Measurements from ENCODE around the gene SULT2B1. TPM values are rescaled to one million over a fixed set of nuclear protein-coding genes. Genes with fewer than 3 reads are reported as not detected.
"Not testable (repeated sequence)": the region's sequence is repeated elsewhere in the genome, so short reads cannot be mapped to it uniquely, and the experiment has no call there.

The SULT2B1 gene
- total RNA-seq, 1 donor from 2014 or later, result 0.35 TPM

DNA sequence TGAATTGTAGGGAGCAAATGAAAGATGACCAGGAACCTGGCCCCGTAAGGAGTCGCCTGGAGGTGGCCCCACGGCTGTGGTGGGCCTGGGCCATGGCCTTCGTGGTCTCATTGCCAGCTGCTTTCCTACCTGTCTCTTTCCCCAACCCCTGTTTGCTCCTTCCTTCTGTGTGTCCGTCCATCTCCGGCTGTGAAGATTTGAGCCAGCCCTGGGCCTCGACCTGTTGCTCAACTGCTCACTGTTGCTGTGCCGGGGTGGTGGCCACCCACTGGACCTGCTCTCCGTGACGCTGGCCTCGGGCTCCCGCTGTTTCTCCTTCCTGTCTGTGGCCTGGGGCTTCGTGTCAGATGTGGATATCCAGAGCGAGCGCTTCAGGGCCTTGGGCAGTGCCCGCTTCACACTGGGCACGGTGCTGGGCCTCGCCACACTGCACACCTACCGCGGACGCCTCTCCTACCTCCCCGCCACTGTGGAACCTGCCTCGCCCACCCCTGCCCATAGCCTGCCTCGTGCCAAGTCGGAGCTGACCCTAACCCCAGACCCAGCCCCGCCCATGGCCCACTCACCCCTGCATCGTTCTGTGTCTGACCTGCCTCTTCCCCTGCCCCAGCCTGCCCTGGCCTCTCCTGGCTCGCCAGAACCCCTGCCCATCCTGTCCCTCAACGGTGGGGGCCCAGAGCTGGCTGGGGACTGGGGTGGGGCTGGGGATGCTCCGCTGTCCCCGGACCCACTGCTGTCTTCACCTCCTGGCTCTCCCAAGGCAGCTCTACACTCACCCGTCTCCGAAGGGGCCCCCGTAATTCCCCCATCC lies 76.7 kb downstream of the SULT2B1 start:
- intact Hi-C loops (cut with micrococcal nuclease), result no loop called here
- no peak for DNase-seq
- no peak for ATAC-seq

DNA sequence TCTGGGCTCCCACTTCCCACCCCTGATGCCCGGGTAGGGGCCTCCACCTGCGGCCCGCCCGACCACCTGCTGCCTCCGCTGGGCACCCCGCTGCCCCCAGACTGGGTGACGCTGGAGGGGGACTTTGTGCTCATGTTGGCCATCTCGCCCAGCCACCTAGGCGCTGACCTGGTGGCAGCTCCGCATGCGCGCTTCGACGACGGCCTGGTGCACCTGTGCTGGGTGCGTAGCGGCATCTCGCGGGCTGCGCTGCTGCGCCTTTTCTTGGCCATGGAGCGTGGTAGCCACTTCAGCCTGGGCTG lies 77.3 kb downstream of the SULT2B1 start:
- intact Hi-C loops (cut with micrococcal nuclease), result no loop called here
- DNase-seq (no peak), ATAC-seq (no peak)

DNA sequence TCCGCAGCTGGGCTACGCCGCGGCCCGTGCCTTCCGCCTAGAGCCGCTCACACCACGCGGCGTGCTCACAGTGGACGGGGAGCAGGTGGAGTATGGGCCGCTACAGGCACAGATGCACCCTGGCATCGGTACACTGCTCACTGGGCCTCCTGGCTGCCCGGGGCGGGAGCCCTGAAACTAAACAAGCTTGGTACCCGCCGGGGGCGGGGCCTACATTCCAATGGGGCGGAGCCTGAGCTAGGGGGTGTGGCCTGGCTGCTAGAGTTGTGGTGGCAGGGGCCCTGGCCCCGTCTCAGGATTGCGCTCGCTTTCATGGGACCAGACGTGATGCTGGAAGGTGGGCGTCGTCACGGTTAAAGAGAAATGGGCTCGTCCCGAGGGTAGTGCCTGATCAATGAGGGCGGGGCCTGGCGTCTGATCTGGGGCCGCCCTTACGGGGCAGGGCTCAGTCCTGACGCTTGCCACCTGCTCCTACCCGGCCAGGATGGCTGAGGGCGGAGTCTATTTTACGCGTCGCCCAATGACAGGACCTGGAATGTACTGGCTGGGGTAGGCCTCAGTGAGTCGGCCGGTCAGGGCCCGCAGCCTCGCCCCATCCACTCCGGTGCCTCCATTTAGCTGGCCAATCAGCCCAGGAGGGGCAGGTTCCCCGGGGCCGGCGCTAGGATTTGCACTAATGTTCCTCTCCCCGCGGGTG lies 77.8 kb downstream of the SULT2B1 start:
- DNase-seq (peak; percentile 70), ATAC-seq (peak; percentile 14)
- intact Hi-C loops (cut with micrococcal nuclease), result no loop called here

DNA sequence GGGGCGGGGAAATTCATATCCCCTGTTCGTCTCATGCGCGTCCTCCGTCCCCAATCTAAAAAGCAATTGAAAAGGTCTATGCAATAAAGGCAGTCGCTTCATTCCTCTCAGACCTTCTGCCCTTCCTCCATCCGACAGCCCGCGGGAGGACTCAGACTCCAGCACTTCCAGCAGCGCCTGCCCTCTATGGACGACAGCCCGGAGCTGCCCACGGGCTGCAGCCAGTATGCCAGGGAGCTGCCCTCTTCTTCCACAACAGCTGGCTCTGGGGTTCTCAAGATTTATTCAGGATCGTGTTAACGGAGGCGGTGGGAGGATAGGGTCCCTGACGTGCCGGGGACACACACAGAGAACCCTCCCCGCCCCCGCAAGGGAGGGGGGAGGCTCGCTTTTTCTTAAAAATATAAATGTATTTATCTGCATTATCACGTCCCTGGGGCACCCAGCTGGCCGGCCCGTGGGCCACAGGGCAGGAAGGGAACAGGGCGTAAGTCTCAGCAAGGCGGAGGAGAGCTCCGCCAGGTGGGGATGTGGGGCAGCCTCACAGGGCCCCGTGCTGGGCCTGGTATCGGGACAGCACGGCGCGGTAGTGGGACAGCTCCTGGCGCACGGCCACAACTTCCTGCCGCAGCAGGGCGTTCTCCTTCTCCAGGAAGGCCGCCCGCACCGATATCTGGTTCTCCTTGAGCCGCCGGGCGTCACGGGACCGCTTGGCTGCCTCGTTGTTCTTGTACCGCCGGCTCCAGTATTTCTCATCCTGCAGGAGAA lies 78.5 kb downstream of the SULT2B1 start:
- ATAC-seq (peak; percentile 24), DNase-seq (peak; percentile 90)
- intact Hi-C loops (cut with micrococcal nuclease), result no loop called here

DNA sequence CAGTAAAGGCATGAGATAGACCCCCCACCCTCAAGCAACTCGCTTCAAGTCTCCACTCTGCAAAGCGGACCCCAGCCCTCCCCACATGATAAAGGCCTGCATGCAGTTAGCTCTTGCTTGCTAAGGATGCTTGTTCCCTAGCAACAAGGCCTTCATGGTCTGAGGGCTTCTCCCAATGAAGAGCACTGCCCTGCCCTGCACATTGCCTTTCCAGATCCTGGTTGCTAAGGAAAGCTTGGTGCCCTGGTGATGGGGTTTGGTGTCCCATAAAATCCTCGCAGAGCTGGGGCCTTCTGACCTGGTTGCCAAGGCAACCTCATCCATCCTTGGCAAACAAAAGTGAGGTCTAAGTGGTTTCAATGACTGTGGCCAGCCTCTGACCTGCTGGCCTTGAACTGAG lies 79.3 kb downstream of the SULT2B1 start:
- no peak for ATAC-seq
- intact Hi-C loops (cut with micrococcal nuclease), result no loop called here
- no peak for DNase-seq

DNA sequence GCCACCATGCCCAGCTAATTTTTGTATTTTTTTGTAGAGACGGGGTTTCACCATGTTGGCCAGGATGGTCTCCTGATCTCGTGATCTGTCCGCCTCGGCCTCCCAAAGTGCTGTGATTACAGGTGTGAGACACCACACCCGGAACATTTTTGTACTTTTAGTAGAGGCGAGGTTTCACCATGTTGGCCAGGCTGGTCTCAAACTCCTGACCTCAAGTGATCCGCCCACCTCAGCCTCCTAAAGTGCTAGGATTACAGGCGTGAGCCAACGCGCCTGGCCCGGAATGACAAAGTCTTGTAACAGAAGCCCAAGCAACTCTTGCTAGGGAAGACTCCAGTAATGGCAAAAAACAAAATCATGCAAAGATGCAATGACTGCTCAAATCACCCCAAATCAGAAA lies 80.3 kb downstream of the SULT2B1 start:
- intact Hi-C loops (cut with micrococcal nuclease); DNase-seq; ATAC-seq: not testable (repeated sequence)

DNA sequence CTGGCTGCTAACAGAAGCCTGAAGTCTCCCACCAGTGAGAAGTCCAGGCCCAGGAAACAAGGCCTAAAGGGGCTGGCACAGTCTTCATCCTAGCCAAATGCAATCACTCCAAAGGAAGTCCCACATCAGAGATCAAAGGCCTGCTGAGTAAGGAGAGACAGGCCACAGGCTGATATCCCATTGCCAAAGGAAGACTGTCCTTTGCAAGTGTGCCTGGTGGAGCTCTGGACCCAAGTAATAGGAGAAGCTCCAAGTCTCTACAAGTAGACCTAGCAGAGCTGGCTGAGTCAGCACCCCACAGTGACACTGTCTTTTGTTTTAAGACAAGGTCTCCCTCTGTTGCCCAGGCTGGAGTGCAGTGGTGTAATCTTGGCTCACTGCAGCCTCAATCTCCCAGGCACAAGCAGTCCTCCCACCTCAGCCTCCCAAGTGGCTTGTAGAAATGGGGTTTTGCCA lies 80.7 kb downstream of the SULT2B1 start:
- peak; percentile 38 for DNase-seq
- no peak for ATAC-seq
- intact Hi-C loops (cut with micrococcal nuclease), result no loop called here

DNA sequence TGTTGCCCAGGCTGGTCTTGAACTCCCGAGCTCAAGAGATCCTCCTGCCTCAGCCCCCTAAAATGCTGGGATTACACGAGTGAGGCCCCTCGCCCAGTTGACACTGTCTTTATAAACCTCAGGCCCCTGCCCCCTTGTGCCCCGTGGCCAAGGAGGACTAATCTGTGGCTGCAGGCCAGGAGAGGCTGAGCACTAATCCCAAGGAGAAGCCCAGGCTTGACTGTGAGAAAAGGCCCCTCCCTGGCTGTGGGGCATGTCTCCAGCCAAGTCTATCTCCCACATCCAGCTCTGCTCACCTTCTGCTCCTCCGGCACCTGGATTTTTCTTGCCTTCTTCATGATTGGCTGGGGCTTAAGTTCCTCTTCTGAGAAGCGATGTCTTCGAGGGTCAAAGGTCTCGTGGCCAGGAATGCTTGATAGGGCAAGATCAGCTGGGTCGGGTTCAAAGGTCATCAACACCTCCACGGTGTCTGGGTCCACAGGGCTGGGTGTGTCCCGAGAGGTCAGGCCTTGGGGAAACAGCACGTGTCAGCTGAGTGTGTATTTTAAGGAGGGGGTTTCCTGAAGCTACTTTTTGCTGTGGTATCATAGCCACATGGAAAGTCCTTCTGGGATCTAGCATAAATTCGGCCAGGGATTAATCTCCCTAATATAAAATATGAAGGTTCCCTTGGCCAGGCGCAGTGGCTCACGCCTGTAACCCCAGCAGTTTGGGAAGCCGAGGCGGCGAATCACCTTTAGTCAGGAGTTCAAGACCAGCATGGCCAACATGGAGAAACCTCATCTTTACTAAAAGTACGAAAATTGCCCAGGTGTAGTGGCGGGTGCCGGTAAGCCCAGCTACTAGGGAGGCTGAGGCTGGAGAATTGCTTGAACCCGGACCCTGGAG lies 81.4 kb downstream of the SULT2B1 start:
- intact Hi-C loops (cut with micrococcal nuclease), result no loop called here
- DNase-seq, result peak; percentile 36

DNA sequence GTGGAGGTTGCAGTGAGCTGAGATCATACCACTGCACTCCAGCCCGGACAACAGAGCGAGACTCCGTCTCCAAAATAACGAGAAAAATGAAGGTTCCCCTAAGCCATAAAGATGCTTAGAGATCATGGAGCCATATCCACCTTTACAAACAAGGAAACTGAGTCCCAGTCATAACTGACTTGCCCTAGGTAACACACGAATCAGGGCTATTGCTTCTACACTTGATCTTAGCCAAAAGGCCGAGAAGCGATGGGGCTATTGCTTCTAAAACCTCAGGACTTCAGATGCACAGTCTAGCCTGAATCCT lies 82.0 kb downstream of the SULT2B1 start:
- DNase-seq (no peak), ATAC-seq (no peak)
- intact Hi-C loops (cut with micrococcal nuclease), result no loop called here

More for the DNA sequence above, 81.4 kb downstream of the SULT2B1 start:
- no peak for ATAC-seq

DNA sequence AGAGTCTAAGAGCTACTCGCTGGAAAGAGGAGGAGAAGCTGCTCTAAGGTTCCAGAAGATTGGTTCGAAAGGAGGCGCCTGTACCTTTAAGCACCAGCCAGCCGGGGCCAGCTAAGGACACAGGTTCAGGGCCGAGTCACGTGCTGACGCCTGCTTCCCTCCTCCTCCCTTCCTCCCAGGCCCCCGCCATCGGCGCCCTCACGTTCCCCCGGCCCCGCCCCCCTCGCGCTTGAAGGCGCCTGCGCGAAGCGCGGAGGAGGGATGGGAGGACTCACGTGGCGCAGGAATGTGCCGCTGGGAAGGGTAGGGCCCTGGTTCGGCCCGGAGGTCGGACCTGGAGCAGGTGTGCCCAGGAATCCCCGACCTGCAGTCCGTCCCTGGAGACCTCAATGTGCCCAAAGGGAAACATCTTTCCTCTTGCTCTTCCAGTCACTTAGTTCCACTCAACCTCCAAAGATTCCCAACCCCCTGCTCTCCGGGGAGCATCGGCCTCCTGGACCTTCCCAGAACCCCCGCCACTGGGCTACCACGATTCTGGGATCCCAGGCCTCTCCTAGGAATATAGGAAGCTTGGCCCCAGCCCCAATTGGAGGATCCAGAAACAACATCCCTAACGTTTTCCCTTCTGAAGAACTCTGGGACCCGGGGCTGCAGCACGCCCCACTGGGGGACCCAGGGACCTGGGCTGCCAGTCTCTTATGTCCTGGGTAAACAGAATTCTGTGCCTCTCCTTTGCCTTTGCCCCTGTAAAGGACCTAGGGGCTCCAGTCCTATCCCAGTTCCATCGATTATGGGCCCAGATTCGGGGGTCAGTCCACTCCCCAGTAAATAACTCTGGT lies 82.7 kb downstream of the SULT2B1 start:
- intact Hi-C loops (cut with micrococcal nuclease), result no loop called here
- peak; percentile 53 for ATAC-seq
- DNase-seq, result peak; percentile 98

DNA sequence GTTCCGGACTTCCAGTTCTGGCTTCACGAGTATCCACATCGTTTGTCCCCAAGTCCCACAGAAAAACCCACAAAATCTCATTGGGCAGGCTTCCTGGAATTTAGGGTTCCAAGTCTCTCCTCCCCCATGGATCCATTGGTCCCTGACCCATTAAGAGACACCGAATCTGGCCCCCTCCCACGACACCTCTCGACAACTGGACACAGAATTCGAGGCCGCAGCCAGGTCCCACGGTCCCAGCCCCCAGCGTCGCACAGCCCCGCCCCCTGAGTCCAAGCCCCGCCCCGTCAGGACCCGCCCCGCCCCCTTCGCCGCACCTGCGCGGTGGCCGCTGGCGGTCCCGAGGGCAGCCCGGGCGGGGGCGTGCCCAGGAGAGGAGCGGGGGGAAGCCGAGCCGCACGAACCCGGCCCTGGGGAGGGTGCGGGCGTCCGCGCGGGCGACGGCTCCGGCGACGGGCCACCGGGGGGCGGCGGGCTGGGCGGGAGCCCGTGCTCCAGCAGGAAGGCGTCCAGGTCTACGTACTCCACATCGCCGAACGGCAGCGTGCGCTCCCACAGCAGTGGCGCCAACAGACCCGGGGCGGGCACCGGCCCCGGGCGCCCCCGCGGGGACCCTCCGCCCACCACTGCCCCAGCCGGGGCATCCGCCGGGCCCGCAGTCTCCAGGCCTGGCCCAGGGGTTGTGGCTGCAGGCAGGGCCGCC lies 83.4 kb downstream of the SULT2B1 start:
- ATAC-seq (peak; percentile 54), DNase-seq (peak; percentile 85)
- intact Hi-C loops (cut with micrococcal nuclease), result no loop called here

DNA sequence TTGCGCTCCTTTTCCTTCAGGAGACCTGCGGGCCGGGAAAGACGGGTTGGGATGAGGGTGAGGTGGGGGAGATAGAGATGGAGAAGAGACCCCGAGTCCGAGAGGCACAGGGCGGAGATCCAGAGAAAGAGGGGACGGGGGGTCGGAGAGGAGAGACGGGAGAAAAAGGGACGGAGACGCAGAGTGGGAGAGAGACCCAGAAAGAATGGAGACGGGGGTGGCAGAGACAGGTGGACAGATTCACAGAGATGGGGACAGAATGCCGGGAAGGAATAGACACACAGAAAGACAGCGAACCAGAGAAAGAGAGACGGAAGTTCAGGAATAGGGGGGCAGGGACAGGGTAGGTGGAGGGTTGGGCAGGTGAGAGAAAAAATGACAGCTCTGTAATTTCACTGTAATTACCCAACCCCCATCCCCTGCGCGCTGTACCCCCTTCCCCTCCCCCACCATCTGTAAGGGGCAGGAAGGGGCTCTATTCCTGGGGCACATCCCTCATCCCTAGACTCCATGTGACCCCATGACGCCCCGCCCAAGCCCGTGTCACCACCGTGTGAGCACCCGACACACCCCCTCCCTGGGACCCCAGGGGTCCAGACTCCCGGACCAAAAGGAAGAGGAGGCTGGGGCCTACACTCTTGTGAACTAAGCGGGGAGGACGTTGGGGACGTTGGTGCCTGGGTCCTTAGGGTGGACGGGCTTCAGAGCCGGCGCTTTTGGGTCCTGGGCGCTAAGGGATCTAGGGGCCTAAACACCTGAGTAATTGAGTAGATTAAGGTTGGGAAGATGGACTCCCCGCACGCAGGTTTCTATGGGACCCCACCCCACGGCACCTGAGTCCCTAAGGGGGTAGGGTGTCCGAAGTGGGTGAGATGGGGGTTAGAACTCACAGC lies 84.2 kb downstream of the SULT2B1 start:
- intact Hi-C loops (cut with micrococcal nuclease), result no loop called here
- DNase-seq (peak; percentile 69), ATAC-seq (peak; percentile 0)

DNA sequence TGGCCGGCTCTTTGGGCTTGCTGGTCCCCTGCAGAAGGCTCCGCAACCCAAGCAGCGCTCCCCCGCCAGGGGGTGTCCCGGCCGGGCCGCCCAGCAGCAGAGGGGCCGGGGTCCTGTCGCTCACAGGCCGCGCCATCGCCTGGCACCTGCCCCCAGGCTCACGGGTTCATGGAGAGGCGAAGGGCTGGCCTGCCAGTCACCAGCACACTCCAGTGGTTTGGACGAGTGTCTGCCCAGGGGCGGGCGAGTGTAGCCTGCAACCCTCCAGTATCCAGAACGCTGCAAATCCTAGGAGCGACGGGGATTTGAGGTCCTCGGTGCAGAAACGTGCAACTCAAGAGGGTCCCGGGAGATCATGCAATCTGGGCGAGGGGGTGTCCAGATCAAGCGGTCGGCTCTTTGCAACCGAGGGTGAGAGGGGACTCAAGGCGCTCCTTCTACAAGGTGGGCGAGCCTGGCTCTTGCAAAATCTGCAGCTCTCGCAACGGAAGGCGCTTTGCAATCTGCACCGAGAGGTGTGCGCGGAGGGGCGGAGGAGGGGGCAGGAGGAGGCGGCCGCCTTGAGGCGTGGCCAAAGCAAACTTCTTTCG lies 85.0 kb downstream of the SULT2B1 start, which contains the start of gene DBP:
Gene DBP, minus strand, starts transcription at position 521 of the 590 bp plus-strand sequence. Its CDS starts 385 bp downstream, at position 136.
- ATAC-seq (peak; percentile 10), DNase-seq (peak; percentile 78)
- intact Hi-C loops (cut with micrococcal nuclease), result no loop called here

DNA sequence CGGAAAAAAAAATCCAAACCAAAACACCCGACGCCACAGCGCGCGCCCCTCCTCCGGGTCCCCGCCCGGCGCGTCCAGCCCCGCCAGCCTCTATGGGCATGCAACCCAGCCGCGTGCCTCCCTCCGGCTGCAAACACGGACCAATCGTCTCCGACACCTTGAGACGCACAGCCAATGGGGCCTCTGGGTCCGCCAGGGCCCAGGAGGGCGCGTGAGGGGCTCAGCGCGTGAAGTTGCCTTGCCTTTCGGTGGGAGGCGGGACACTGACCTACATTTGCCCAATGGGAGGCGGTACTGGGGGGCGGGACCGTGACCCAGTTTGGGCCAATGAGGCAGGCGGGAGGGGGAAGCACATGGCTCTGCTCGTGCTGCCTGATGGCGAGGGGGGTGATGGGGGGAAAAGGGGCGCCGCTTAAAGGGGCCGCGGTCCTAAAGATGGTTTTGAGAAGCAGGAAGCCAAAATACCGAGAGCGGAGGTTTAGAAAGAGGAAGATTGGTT lies 85.5 kb downstream of the SULT2B1 start:
- ATAC-seq (peak; percentile 77), DNase-seq (peak; percentile 99)
- intact Hi-C loops (cut with micrococcal nuclease), result no loop called here

DNA sequence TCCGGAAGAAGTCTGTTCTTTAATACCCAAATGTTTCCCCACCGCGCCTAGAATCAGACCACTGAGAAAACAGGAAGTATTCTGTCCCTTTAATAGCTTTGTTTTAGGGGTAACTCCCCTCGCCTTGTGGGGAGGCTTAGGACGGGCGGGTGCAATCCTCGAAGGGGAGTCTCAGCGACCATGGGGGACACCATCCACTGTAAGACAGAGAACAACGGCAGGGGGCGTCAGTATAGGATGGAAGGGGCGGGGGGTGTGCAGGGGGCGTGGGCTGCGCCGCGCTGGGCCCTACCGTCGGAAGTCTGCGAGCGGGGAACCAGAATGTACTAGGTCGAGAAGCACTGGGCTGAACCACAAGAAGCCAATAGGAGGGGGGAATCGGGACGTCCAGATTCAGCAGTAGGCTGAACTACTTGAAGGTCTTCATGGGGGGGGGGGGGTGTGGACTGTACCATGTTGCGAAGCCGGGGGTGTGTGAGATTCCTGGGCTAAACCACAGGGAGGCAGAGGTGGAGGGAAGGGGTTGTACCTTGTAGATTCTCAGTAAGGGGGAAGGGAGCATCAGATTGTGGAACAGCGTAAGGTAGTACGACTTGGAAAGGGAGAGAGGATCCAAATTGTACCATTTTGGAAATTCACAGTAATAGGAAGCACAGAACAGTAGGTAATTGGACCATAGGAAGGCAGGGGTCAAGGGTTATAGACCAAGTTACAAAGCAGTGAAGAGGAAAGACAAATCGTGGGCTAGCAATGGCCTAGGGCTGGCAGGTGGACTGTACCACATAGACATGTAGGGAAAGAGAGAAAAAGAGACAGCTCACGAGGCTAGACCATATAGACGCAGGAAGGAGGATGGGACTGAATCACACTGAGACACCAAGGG lies 86.2 kb downstream of the SULT2B1 start:
- DNase-seq (peak; percentile 83), ATAC-seq (peak; percentile 35)
- intact Hi-C loops (cut with micrococcal nuclease), result no loop called here
